Activated naive CD8-positive, alpha-beta T cell (primary cell): ENCODE results near the gene STUM.

Experiments used
- H3K27ac Mint-ChIP-seq: one replicate; pipeline ENCODE4 v1.8.0; 2021; ENCODE audit warnings: mixed read lengths
- H3K27me3 Mint-ChIP-seq: one replicate; pipeline ENCODE4 v1.8.0; 2021; ENCODE audit warnings: mixed read lengths
- H3K36me3 Mint-ChIP-seq: one replicate; pipeline ENCODE4 v1.8.0; 2021; ENCODE audit warnings: mixed read lengths
- H3K4me1 Mint-ChIP-seq: one replicate; pipeline ENCODE4 v1.8.0; 2021; ENCODE audit warnings: low read depth, mixed read lengths
- H3K4me3 Mint-ChIP-seq: one replicate; pipeline ENCODE4 v1.8.0; 2021; ENCODE audit warnings: mild to moderate bottlenecking, mixed read lengths
- H3K9me3 Mint-ChIP-seq: one replicate; pipeline ENCODE4 v1.8.0; 2021; ENCODE audit warnings: low read depth, mixed read lengths

The STUM gene

GRCh38 chr1:226526801-226527595 lies 21.6 kb upstream of the STUM start:
- H3K4me1 Mint-ChIP-seq: no peaks in the 10 kb centered on the region
- peaks cover 5% of the 10 kb centered on the region for H3K36me3 Mint-ChIP-seq
- H3K9me3 Mint-ChIP-seq: no peaks in the 10 kb centered on the region
- no peak overlapping the region for H3K4me3 Mint-ChIP-seq
- H3K27ac Mint-ChIP-seq: no peak overlapping the region
- peaks cover 4% of the 10 kb centered on the region for H3K27me3 Mint-ChIP-seq

DNA sequence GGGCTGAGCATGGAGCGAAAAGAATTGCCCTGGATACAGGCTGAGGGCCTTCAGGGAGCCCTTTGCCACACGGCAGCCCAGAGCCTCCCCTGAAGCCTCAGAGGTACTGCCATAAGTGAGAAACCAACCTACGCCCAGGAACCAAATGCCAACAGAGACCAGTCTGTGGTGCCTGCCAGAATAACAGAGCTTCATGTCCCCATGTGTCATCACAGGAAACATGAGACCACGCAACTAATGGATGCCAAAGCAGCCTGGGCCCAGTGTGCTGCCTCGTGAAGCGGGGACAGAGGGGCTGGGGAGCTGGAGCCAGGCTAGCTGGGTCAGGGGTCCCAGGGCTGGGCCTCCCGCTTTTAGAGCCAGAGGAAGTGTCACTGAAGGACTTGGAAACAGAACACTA lies 18.7 kb upstream of the STUM start:
- no peaks in the 10 kb centered on the region for H3K9me3 Mint-ChIP-seq
- no peaks in the 10 kb centered on the region for H3K4me1 Mint-ChIP-seq
- H3K27ac Mint-ChIP-seq: no peak overlapping the region

GRCh38 chr1:226530591-226530990 lies 18.0 kb upstream of the STUM start:
- Mint-ChIP-seq H3K9me3 (no peaks in the 10 kb centered on the region), H3K27me3 (no peaks in the 10 kb centered on the region), H3K4me3 (no peak overlapping the region), H3K27ac (no peak overlapping the region), H3K36me3 (no peaks in the 10 kb centered on the region), H3K4me1 (no peaks in the 10 kb centered on the region)

More for the DNA sequence above, 18.7 kb upstream of the STUM start:
- Mint-ChIP-seq H3K36me3 (no peaks in the 10 kb centered on the region), H3K4me3 (no peak overlapping the region), H3K27me3 (no peaks in the 10 kb centered on the region)

- Mint-ChIP-seq H3K4me3 (no peak overlapping the region), H3K4me1 (no peaks in the 10 kb centered on the region), H3K27me3 (no peaks in the 10 kb centered on the region), H3K36me3 (no peaks in the 10 kb centered on the region), H3K9me3 (no peaks in the 10 kb centered on the region), H3K27ac (no peak overlapping the region)
Measured at GRCh38 chr1:226531360-226532093, 17.0 kb upstream of the STUM start.

DNA sequence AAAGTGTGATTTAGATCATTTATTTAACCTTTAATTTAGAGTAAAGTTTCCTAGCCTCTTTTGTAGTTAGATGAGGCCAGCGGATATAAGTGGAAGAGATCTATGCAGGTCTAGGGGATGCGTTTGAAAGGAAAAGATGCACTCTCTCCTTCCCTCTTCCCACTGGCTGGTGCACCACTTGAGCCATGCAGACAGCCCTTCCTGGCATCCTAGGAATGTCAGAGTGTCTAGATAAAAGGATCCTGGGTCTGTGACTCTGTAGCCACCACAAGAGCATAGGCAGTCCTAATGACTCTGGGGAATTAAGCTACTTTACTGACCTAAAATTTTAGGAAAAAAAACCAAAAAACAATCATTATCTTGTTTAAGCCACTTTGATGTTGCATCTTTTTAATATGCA lies 16.0 kb upstream of the STUM start:
- Mint-ChIP-seq H3K36me3 (no peaks in the 10 kb centered on the region), H3K27ac (no peak overlapping the region), H3K4me1 (no peaks in the 10 kb centered on the region), H3K4me3 (no peak overlapping the region), H3K27me3 (no peaks in the 10 kb centered on the region), H3K9me3 (no peaks in the 10 kb centered on the region)

GRCh38 chr1:226533220-226533619 lies 15.3 kb upstream of the STUM start:
- Mint-ChIP-seq H3K9me3 (no peaks in the 10 kb centered on the region), H3K27me3 (no peaks in the 10 kb centered on the region)

GRCh38 chr1:226534098-226534497 lies 14.5 kb upstream of the STUM start:
- no peaks in the 10 kb centered on the region for H3K27me3 Mint-ChIP-seq
- no peak overlapping the region for H3K4me3 Mint-ChIP-seq
- no peak overlapping the region for H3K27ac Mint-ChIP-seq
- no peaks in the 10 kb centered on the region for H3K9me3 Mint-ChIP-seq
- H3K36me3 Mint-ChIP-seq: no peaks in the 10 kb centered on the region
- H3K4me1 Mint-ChIP-seq: no peaks in the 10 kb centered on the region

More at GRCh38 chr1:226533220-226533619, 15.3 kb upstream of the STUM start:
- H3K36me3 Mint-ChIP-seq: no peaks in the 10 kb centered on the region
- no peak overlapping the region for H3K27ac Mint-ChIP-seq
- no peak overlapping the region for H3K4me3 Mint-ChIP-seq
- no peaks in the 10 kb centered on the region for H3K4me1 Mint-ChIP-seq

DNA sequence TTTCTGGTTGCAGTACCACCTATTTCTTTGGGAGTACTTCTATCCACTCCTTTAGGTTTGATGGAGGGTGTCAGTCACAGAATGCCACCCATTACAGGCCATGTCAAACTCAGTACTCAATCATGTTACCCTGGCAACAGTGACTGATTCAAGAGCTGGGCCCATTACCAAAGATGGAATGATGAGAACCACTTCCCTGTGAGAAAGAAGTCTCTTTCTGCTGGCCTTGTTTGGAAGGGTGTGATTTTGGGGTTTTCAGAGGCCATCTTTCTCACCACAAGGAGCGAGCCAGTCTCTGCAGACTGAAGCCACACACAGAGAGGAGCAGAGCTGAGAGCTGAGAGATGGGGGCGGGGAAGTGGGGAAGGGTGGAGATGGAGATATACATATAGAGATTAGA lies 13.9 kb upstream of the STUM start:
- no peak overlapping the region for H3K27ac Mint-ChIP-seq
- no peaks in the 10 kb centered on the region for H3K36me3 Mint-ChIP-seq
- H3K27me3 Mint-ChIP-seq: no peaks in the 10 kb centered on the region
- no peaks in the 10 kb centered on the region for H3K9me3 Mint-ChIP-seq
- H3K4me1 Mint-ChIP-seq: no peaks in the 10 kb centered on the region
- no peak overlapping the region for H3K4me3 Mint-ChIP-seq

DNA sequence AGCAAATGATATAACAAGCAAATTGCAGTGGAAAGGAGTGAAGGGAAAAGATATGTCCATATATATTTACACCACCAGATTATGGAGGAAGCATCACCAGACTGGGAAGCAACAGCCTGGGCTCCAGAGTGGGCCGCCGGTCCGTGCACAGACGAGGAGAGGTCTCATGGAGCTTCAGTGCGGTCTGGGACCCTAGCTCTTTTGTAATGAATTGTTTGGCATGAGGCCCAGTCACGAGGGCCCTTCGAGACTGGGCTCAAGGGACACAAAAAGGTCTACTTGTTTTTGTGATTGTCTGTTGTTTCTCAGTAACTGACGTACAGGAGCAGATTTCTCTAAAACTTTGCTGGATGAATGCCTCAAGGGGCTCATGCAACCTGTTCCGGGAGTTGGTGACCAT lies 12.9 kb upstream of the STUM start:
- Mint-ChIP-seq H3K27me3 (no peaks in the 10 kb centered on the region), H3K9me3 (no peaks in the 10 kb centered on the region), H3K4me3 (no peak overlapping the region), H3K27ac (no peak overlapping the region), H3K36me3 (no peaks in the 10 kb centered on the region), H3K4me1 (no peaks in the 10 kb centered on the region)

- Mint-ChIP-seq H3K4me1 (no peaks in the 10 kb centered on the region), H3K9me3 (no peaks in the 10 kb centered on the region), H3K27me3 (peaks cover under 1% of the 10 kb centered on the region), H3K36me3 (no peaks in the 10 kb centered on the region), H3K4me3 (no peak overlapping the region), H3K27ac (no peak overlapping the region)
Measured at GRCh38 chr1:226541231-226541630, 7.3 kb upstream of the STUM start.

DNA sequence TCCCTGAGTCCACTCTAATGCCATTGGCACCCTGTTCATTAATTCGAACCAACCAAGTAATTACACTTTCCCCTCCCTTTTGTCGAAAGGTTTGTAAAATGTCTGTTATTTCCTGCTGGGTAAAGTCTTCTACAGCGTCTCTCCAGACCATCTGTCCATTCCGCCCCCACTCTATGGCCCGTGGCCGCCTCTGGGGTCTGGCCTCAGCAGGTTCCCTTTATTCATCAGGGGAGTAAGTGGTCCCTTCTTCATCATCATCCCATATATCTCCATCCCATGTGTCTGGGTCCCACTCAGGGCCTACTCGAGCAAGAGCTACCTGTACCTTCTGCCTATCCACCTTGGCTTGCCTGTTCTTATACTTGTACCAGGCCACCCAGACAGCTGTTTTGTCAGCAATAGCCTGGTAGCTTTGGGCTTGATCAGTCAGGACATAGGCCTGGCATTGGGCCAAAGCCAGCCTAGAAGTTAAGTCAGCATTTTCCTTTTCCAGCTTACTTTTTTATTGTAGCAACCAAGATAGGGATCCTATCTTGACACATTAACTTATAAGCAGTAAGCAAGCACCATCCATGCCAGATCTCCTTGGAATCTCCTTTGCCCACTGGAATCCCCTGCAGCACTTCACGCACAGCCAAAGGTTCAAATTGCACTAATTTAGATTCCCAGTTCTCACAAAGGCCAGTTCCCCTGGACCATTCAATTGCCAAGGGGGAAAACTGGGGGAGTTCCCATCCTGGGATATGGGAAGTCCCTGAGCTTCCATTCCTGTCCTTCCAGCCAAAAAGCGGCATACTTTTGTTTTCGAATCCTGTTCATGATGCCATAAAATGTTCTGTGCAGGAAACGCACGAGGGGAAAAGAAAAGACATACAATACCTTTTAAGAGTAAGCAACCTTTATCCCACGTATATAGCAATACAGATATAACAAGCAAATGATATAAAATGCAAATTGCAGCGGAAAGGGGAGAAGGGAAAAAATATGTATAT lies 6.6 kb upstream of the STUM start:
- Mint-ChIP-seq H3K4me3 (no peak overlapping the region), H3K36me3 (no peaks in the 10 kb centered on the region), H3K27me3 (peaks cover 3% of the 10 kb centered on the region), H3K4me1 (no peaks in the 10 kb centered on the region), H3K27ac (no peak overlapping the region), H3K9me3 (no peaks in the 10 kb centered on the region)

GRCh38 chr1:226542623-226543103 lies 5.9 kb upstream of the STUM start:
- H3K4me3 Mint-ChIP-seq: no peak overlapping the region
- H3K36me3 Mint-ChIP-seq: no peaks in the 10 kb centered on the region
- H3K4me1 Mint-ChIP-seq: peaks cover 1% of the 10 kb centered on the region
- H3K9me3 Mint-ChIP-seq: no peaks in the 10 kb centered on the region
- H3K27me3 Mint-ChIP-seq: peaks cover 3% of the 10 kb centered on the region
- H3K27ac Mint-ChIP-seq: no peak overlapping the region

DNA sequence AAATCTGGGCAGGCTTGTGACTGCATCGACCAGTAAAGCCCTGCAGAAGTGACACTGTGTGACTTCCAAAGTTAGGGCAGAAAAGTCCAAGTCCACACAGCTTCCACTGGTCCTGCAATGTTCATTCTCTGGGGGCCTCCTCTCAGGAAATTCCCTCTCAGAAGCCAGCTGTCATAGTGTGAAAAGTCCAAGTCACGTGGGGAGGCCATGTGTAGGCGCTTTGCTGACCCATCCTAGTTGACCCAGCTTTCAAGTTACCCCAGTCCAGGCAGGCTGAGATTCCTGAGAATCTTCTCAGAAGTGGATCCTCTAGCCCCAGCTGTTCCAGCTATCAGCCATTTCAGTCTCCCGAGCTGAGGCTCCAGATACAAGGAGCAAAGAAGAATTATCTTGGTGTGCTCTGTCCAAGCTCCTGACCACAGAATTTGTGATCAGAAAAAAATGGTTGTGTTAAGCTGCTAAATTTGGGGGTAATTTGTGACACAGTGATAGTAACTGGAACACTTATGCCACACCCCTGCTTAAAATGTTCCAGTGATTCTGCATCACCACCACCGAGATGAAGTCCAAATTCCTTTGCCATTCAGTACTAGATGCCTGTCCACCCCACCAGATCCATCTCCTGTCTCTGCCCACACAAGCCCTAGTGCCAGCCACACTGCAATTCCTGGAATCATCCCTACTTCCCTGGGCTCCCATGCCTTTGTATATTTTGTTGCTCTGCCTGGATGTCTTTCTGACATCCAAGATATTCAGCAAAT lies 2.5 kb upstream of the STUM start:
- H3K36me3 Mint-ChIP-seq: no peaks in the 10 kb centered on the region
- peaks cover 16% of the 10 kb centered on the region for H3K4me1 Mint-ChIP-seq
- no peak overlapping the region for H3K4me3 Mint-ChIP-seq
- H3K27ac Mint-ChIP-seq: no peak overlapping the region
- no peaks in the 10 kb centered on the region for H3K9me3 Mint-ChIP-seq
- H3K27me3 Mint-ChIP-seq: peaks cover 7% of the 10 kb centered on the region

DNA sequence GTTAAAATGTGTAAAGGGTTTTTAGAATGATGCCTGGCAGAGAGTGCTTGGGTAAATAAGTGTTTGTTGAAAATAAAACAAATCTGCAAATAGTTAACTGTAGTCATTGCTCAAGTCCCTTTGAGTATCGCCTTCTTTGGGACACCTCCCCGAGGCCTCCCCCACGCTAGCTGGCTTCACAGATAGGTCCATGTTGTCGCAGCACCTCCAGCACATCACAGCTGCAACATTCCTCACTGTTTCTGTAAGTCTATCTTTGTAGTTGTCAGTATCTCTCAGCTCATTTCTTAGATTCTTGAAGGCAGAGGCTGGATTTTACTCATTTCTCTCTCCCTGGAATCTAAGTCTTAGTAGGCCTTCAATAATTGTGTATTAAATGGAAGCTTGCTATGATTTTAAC lies 1.6 kb upstream of the STUM start:
- H3K27ac Mint-ChIP-seq: no peak overlapping the region
- peaks cover 16% of the 10 kb centered on the region for H3K4me1 Mint-ChIP-seq
- H3K36me3 Mint-ChIP-seq: no peaks in the 10 kb centered on the region
- H3K4me3 Mint-ChIP-seq: no peak overlapping the region
- peaks cover 7% of the 10 kb centered on the region for H3K27me3 Mint-ChIP-seq
- no peaks in the 10 kb centered on the region for H3K9me3 Mint-ChIP-seq
